Left lung (tissue), 10 donors: ENCODE results near the gene CALML6. TPM values are rescaled to one million over a fixed set of nuclear protein-coding genes. Genes with fewer than 3 reads are reported as not detected.
A peak's percentile ranks its signal among the peaks of the same experiment; 100 is the strongest.

Source experiments
- ATAC-seq: fragments of 200-7000 bp; cut with Tn5 transposase; one replicate; pipeline ENCODE4 v1.9.1; 2020; ENCODE audit warnings: moderate library complexity
- DNase-seq, 4 donors: peaks; one replicate each; pipeline ENCODE4 v3.0.0-alpha.2; 2013 to 2020
- H3K27ac ChIP-seq, 2 donors: fragments of 200-600 bp; sonication (generic) in 1 of 2; one replicate each; pipeline versions ENCODE4 v1.5.0 to v1.8.0; 2020 to 2021
- H3K27me3 ChIP-seq, 2 donors: fragments of 200-600 bp; sonication (generic) in 1 of 2; one replicate each; pipeline versions ENCODE4 v1.5.0 to v1.8.0; 2020 to 2021
- H3K36me3 ChIP-seq, 2 donors: fragments of 200-600 bp; sonication (generic) in 1 of 2; one replicate each; pipeline versions ENCODE4 v1.5.0 to v1.8.0; 2020 to 2021
- H3K4me1 ChIP-seq, 2 donors: fragments of 200-600 bp; one replicate each; pipeline ENCODE4 v1.8.0; 2021
- H3K4me3 ChIP-seq, 2 donors: fragments of 200-600 bp; sonication (generic) in 1 of 2; one replicate each; pipeline versions ENCODE4 v1.5.0 to v1.8.0; 2020 to 2021; ENCODE audit warnings: mild to moderate bottlenecking in 1 of 2
- H3K9me3 ChIP-seq, 2 donors: fragments of 200-600 bp; sonication (generic) in 1 of 2; one replicate each; pipeline versions ENCODE4 v1.5.0 to v1.8.0; 2020 to 2021
- intact Hi-C, 2 donors: fragments of 100-400 bp; cut with DNase I; formaldehyde crosslinking; loops; one replicate each; pipeline versions ENCODE4 v1.11.2 to v1.14.2; 2022
- polyA plus RNA-seq, 6 donors: library from polyadenylated mRNA; unstranded; fragments of 120-200 nt; gene quantifications; one replicate each; pipeline ENCODE4 v1.2.1, GENCODE V29; 2013; ENCODE audit not compliant: insufficient read length in 6 of 6
- total RNA-seq, 2 donors: library from RNA; stranded (reverse); fragmentation: NEBNext Ultra II Directional; extraction: Animal tissue kit (Norgen Biotek cat#: 25700); gene quantifications; one replicate each; pipeline ENCODE4 v1.2.1, GENCODE V29; 2021
- TF ChIP-seq, protein P1 (sequence below), 2 donors: fragments of 200-600 bp; sonication (generic) in 1 of 2; IDR thresholded peaks; one replicate each; pipeline versions ENCODE4 v1.5.0 to v1.8.0; 2021; ENCODE audit warnings: antibody characterized with exemption in 2 of 2
- donor health status: DM: no; HTN: yes; CAD: no.
- donor health status: DM: no; HTN: no; CAD: no.

CALML6 gene
- total and polyA plus RNA-seq, 8 donors, result 0.67 to 1.5 (median 0.91) TPM

DNA sequence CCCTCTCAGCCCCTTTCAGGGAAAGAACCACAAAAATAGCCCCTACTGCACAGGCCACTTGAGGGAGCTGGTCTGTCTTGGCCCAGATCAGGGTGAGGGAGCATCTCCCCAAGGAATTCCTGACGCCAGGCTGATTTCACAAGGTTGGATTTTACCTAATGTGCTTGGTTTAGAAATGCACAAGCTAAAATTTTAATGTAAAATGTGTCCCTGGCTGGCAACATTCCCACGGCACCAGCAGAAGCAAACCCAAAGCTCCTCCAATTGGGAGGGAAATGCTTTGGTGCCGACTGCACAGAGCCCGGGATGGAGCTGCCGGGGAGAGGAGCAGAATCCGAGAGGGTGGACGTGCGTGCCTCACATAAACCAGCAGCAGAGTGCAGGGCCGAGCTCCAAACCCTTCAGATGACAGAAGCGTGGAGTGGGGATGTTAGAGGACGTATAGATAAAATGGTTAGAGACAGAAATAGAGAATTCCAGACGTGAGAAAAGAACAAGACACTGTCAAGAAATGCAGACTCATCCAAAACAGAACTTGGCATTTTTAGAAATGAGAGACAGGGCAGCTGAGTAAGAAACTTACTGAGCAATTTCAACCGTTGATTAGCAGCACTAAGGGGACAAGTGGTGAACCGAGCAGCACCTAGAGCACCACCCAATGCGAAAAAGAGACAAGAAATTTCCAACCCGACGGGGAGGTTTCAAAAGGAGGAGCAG is 45.6 kb downstream of the CALML6 start:
- Histone ChIP-seq H3K27ac (no peak overlapping the region), H3K9me3 (no peaks in the 10 kb centered on the region), H3K4me3 (no peak overlapping the region), H3K27me3 (peaks cover 0 to 72% of the 10 kb centered on the region in 2 donors), H3K36me3 (no peaks in the 10 kb centered on the region), H3K4me1 (peaks cover 6 to 7% of the 10 kb centered on the region in 2 donors)
- TF ChIP-seq, protein P1, sequence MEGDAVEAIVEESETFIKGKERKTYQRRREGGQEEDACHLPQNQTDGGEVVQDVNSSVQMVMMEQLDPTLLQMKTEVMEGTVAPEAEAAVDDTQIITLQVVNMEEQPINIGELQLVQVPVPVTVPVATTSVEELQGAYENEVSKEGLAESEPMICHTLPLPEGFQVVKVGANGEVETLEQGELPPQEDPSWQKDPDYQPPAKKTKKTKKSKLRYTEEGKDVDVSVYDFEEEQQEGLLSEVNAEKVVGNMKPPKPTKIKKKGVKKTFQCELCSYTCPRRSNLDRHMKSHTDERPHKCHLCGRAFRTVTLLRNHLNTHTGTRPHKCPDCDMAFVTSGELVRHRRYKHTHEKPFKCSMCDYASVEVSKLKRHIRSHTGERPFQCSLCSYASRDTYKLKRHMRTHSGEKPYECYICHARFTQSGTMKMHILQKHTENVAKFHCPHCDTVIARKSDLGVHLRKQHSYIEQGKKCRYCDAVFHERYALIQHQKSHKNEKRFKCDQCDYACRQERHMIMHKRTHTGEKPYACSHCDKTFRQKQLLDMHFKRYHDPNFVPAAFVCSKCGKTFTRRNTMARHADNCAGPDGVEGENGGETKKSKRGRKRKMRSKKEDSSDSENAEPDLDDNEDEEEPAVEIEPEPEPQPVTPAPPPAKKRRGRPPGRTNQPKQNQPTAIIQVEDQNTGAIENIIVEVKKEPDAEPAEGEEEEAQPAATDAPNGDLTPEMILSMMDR (IDR thresholded peaks at IDR 0.05), result no peak
- intact Hi-C loops, result no loop called here
- ATAC-seq (no peak), DNase-seq (no peak)

DNA sequence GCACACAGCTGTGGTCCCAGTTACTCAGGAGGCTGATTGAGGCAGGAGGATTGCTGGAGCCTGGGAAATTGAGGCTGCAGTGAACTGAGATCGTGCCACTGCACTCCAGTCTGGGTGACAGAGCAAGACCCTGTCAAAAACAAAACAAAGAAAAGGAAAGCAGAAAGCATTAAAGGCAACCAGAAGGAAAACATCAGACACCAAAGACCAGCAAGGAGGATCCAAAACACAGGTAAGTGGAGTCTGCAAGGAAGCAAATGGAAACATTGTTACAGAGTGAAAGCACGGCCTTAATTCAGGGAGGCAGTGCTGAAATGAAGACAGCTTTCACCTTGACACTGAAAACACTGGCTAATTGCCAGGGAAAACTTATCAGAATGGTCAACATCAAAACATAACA is 47.7 kb downstream of the CALML6 start:
- Histone ChIP-seq H3K27me3 (peaks cover 5 to 84% of the 10 kb centered on the region in 2 donors), H3K4me3 (no peak overlapping the region), H3K27ac (no peak overlapping the region), H3K36me3 (no peaks in the 10 kb centered on the region), H3K9me3 (no peaks in the 10 kb centered on the region), H3K4me1 (peaks cover 6 to 7% of the 10 kb centered on the region in 2 donors)
- TF ChIP-seq, protein P1 (IDR thresholded peaks at IDR 0.05), result no peak
- DNase-seq, result no peak
- no peak for ATAC-seq
- intact Hi-C loops, result no loop called here

DNA sequence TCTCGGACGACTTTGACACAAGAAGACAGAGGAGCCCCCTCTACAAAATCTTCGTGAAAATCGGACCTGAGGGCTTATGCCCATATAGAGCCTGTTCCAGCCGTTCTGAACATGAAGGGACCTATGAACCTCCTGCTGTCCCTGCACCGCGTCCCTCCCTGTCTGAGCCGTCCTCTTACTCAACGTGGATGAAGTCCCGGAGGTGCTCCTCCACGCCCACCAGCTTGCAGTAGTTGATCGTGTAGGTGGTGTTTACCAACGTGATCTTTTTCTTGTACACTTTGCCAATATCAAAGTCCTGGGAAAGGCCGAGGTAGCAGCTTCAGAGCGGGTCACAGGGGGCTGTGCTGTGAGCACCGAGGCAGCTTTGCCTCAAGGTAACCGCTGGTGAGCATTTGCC is 48.5 kb downstream of the CALML6 start:
- DNase-seq (no peak), ATAC-seq (no peak)
- intact Hi-C loops, result no loop called here
- peaks cover 5 to 84% of the 10 kb centered on the region in 2 donors for H3K27me3 ChIP-seq
- no peaks in the 10 kb centered on the region for H3K36me3 ChIP-seq
- TF ChIP-seq, protein P1 (IDR thresholded peaks at IDR 0.05), result no peak
- no peak overlapping the region for H3K4me3 ChIP-seq
- peaks cover 6 to 7% of the 10 kb centered on the region in 2 donors for H3K4me1 ChIP-seq
- H3K9me3 ChIP-seq, result no peaks in the 10 kb centered on the region
- no peak overlapping the region for H3K27ac ChIP-seq

DNA sequence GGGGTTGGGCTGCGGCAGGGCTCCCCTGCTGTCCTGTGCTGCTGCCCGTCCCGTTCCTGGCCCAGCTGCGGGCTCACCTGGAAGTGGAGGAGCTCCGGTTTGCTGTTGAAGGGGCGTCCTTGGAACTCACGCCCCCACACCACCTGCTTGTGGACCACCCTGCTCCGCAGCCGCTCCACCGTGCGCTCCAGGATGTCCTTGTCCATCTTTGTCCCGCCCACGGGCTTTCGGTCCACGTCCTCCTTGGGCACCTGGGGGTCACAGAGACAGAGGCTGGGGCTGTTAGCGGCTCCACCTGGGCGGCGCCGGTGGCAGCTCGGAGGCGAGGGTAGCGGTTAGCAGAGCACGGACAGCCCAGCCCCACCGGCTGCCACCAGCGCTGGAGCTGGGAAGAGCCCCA is 49.8 kb downstream of the CALML6 start:
- intact Hi-C loops, result loop anchor here in 1 of 2 donors (5.0 kb wide), 1 partner anchor 82 kb away; no protein-coding TSS in a partner anchor
- peak in 1 of 4 donors; percentile 67 for DNase-seq
- Histone ChIP-seq H3K4me1 (peaks cover 3 to 5% of the 10 kb centered on the region in 2 donors), H3K36me3 (no peaks in the 10 kb centered on the region), H3K4me3 (no peak overlapping the region), H3K9me3 (no peaks in the 10 kb centered on the region), H3K27ac (no peak overlapping the region), H3K27me3 (peaks cover 5 to 75% of the 10 kb centered on the region in 2 donors)
- ATAC-seq, result no peak
- TF ChIP-seq, protein P1 (IDR thresholded peaks at IDR 0.05), result no peak

GRCh38 chr1:1965546-1965945 is 50.5 kb downstream of the CALML6 start:
- DNase-seq, result peak in 1 of 4 donors; percentile 68
- Histone ChIP-seq H3K9me3 (no peaks in the 10 kb centered on the region), H3K27me3 (peaks cover 5 to 67% of the 10 kb centered on the region in 2 donors), H3K27ac (no peak overlapping the region), H3K4me3 (no peak overlapping the region), H3K4me1 (no peaks in the 10 kb centered on the region), H3K36me3 (no peaks in the 10 kb centered on the region)
- TF ChIP-seq, protein P1 (IDR thresholded peaks at IDR 0.05), result no peak
- intact Hi-C loops, result loop anchor here in 1 of 2 donors (5.0 kb wide), 1 partner anchor 82 kb away; no protein-coding TSS in a partner anchor
- no peak for ATAC-seq
